DMS153 treated with DMSO at 0.1 percent for 48 hours (cell line): ENCODE measurements around the gene KCNQ5.

Experiments used
- DNase-seq: peaks from one replicate; lab custom pipeline; 2025; ENCODE audit not compliant: unreplicated experiment; lab: John Stamatoyannopoulos, UW

The KCNQ5 gene

DNA sequence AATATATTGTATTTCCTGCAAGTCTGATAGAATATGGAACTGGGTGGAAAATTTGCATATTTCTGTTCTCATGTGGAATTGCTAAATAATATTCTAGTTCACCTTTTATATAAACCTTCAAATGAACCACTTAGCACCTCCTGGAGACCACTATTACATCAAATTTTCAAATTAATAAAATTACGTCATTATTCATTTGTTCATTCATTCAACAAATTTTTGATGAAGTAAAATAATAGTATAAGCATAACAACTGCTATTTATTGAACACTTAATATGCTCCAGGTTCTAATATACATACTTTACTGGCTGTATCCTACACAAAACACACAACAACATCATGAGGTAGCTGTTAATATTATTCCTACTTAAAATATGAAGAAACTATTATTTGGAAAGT, 215.1 kb downstream of the KCNQ5 start:
- DNase-seq, result no peak

DNA sequence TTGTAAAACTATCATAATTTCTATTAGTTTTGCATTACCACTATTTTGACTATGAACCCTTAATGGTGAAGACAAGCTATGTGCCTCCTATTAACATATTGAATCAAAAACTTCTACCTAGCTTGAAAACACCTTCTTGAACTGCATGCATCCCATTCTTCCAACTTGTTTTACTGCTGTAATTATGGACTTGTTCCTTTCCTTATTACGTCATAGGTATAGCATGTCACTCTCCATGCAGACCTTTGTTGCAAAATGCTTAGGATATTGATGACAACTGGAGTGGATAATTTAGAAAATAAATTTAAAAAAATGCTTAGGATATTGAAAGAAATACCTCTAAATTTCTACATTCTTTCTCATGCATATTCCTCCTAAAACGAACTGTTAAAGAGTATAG, 219.3 kb downstream of the KCNQ5 start:
- no peak for DNase-seq

DNA sequence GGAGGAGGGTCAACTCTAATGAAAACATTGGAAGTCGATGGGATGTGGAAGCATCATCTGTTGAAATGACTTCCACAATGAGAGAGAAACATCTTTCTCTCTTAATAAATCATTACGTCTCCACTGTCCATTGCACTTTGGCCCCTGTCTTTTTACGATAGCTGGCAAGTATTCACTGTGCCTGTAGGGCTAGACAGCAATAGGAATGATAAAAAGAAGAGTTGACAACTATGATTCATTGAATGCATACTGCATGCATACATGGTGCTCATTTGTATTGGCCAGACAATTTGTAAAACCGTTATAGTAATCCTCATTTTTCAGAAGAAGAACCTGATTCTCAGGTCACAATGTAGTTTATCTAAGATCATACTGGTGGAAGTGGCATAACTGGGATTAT, 220.3 kb downstream of the KCNQ5 start:
- DNase-seq, result no peak

DNA sequence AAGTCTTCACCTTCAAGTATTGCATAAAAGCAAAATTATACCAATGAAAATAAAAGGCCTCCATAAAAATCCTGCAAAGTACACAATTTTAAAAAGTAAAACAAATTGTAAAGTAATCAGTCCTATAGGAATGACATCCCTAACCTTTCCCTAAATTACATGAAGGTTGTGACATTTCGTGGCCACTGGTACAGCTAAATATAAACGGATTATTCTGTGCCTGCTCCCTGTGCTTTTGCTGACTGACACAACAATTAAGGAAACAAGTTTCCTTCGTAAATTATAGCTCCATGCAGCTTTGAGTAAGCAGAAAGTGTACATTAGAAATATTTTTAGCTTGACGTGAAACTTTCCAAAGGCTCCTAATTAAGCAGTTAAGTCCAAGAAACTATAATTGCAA, 222.8 kb downstream of the KCNQ5 start:
- no peak for DNase-seq

DNA sequence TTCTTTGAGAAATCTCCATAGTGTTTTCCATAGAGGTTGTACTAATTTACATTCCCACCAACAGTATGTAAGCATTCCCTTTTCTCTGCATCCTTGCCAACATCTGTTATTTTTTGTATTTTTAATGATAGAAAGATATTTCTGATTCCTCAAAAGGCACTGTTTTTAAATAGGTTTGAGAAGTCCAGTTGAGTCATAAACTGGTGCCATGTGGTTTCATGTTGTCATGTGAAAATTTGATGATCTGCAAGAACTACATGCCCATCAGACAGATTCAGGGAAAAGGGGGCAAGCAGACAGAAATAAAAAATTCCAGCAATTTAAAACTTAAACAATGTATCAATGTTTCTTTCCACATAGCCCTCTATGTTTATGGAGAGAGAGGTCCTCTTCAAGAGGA, 227.5 kb downstream of the KCNQ5 start:
- no peak for DNase-seq

DNA sequence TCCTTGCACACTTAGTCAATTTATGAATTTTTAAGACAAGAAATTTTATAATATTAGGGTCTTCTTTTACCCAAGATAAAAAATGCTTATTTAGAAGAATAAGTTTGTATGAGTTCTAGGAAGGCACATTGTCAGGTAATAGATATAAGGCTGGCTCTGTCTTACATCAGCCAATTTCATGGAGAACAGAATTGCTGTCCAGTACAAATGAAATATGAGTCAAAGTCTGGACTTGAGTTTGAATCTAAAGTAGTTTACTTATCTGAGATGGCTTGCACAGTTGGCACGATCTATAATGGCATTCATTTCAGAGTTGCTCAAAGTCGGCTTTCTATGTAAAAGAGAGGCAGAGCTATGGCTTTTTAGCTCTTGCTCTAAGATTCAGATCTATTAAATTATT, 228.2 kb downstream of the KCNQ5 start:
- DNase-seq, result no peak

DNA sequence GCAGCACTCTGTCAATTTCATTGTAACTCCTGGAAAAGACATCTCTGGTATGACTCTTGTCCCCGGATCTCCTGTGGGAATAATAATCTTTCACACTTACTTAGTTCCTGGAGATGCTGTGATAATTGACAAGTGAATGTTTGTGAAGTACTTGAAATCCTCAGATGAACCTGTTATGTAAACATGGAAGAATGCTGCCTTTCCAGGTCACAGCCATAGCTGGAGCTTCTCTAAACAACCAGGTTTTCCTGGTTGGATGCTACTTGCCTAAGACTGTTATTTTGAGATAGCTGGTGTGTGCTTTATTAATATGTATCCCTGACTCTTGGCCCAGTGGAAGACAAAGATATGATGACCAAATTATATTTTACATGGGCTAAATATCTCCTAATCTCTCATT, 228.6 kb downstream of the KCNQ5 start:
- DNase-seq, result no peak

DNA sequence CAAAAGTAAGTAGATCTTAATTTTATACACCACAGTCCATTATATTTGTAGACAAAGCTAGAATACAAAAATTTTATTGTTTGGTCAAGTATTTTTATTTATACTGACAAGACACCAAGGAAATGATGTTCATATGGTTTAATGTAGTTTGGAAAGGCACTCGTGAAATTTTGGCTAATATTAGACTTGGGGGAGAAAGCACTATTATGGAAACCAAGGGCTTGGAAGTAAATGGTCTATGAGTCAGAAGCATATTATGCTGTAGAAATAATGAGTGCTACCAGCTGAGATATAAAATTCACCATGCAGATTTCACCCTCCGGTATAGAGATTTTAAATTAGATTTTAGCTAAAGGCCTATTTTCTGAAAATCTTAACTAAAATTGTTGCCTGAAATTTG, 233.6 kb downstream of the KCNQ5 start:
- DNase-seq, result no peak

DNA sequence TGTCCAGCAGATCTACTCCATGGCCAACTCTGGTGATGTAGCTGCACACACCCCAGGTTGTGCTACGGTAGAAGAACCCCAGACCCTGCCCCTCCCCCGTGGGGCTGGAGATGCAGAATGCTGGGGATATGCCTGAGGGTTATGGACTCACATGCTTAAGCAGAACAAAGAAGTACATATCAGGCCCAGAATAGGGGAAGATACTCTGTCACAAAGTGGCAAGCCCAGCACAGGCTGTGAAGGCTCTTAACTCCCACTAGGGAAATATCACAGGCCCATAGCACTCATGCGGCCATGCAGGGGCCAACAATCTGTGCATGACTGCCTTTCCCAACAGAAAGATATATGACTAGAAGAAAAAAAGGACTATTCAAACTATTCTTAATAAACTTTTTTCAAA, 234.9 kb downstream of the KCNQ5 start:
- no peak for DNase-seq

DNA sequence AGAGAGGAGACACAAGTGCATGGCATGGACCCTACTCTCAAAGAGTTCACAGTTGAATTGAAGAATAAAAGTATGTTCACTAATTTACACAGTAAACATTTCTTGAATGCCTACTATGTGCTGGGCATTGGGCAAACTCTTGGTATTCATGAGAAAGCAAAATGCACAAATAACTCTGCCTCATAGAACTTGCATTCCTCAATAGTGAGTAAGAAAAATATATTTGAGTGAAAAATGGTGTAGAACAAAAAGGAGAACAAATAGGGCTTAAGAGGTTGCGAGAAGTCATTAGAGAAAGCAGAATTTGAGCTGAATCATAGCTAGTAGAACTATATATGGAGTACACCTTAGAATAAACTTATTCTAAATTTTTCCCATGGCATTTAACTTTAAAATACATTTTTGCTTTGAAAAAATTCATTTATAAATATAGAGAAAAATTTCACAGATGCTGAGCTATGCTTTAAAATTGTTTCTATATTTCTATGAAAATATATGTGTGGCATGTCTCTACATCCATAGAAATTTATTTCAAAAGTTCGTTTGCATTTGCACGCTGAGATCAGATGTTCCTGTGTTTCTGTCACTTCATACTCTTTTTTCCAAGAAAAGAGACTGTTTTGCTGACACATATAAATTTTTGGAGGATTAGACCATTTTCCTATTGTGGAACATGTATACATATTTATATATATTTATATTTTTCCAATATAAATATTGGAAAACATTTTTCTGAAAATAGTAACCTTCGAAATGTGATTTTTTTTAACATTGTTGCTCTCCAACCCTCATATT, 236.1 kb downstream of the KCNQ5 start:
- DNase-seq, result no peak

DNA sequence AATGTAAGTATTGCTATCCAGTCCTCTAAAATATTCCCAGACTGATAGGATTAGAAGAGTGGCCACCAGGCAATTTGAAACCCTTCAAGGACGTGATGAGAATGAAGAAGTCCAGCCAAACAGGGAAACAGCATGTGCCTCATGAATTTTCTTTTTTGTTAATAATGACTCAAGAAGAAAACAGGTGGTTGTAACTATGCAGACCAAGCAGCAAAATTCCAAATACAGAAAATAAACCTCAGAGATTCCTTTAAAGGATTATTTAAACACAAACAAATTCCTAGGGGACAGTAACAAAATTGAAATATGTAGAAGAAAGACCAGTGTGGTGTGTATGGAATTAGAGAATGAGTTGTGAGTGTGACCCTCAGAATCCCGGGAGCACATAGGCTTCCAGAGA, 239.2 kb downstream of the KCNQ5 start:
- DNase-seq, result no peak

DNA sequence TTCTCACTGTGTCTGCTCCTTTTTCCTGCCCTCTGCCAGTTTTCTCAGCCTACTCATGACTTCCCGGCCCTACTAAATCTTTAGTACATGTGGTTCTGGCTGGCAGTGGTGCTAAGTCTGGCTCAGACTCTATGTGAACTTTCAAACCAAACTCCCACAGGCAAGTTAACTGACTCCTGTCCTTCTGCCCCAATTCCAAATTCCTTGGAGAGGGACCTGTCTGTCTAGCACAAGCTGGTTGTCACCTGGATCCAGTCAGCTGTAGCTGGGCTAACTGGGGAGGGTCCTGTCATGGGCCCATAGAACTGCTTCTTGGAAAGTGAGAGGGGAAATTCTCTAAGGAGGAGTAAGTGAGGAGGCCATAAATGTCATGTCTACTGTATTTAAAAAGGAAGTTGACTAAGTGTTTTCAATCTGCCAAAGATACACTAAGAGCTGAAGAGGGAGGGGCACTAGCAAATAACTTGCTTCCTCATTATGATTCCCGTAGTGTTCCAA, 240.1 kb downstream of the KCNQ5 start:
- DNase-seq, result no peak

DNA sequence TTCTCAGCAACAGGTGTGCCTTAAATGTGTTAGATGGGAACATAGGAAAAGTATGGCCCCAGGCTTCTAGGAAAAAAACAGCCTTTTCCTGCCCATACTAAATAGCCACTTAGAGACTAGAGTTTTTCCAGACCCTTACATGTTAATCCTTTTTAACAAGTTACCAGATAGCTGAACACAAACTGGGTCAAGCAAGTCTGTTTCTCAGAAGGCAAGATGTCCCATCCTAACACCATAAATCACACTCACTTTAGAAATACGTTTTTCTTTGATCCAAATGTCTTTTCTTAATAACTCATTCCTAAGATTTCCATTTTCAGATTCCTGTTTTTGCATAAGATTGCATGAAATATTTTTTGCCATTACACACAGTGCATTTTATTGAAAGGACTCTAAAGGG, 241.3 kb downstream of the KCNQ5 start:
- DNase-seq, result no peak

DNA sequence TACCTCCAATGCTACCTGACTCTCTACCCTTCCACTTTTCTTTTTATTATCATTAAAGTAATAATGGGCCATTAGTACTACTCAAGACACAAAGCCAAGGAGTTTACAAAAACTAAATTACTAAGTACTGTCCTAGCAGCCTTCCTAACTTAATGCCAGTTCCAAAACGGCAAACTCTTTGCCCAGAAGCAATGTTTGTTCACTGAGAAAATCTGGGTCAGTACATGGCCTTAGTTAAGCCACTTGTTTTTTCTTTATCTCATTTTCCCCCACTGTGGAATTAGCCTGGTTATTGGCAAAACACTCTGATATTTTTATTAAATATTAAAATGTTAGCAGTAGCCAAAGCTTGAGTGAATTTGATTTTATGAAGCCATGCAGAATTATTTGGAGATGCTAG, 242.4 kb downstream of the KCNQ5 start:
- no peak for DNase-seq

DNA sequence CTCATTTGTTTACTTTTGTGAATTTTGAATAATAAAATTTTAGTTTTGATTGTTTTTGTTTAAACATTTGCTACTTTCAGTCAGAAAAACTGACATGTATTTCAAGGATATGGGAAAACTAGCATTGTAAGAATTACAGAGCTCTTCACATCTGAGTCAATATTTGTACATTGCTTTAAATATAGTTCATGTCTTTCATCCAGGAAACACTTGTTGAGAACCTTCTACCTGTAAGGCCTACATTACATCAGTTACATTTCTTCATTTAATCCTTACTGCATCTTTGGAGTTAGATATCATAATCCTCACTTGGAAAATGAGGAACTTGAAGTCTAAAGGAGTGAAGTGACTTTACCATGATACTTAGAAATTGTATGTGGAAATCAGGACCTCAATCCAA, 242.9 kb downstream of the KCNQ5 start:
- no peak for DNase-seq

DNA sequence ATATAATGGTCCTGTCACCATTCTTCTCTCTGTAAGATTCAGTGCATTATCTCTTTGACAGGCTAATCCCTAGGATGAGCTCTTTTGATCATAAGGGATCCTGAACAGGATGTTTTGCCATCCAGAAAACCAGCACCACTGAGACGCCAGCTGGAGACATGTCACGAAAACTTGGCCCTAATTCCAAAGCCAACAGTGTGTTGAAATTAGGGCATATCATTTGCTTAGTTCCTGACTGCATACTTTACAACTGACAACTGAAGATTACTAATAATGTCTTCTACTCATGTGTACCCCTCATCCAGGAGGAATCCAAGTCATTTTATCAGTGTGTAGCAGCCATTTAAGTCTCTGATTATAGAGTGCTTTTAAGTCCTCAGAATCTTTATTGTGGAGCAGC, 243.6 kb downstream of the KCNQ5 start:
- no peak for DNase-seq

DNA sequence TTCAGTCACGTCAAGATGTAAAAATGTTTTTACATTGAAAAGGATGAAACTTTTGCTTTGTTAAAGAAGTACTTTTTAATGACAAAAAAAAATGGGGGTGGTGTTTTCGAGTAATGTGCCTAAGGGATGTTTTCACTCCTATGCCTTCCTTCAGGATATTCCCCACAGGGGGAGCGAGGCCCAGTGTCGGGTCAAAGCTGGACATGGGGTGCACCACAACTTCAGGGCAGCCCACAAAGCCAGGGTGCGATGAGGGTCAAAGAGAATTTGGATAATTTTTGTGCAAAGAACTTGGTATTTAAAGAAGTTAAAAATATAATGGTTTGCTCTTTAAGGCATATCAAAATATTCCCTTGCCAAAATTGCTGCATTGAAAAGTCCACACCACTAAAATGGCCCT, 247.8 kb downstream of the KCNQ5 start:
- DNase-seq, result no peak

DNA sequence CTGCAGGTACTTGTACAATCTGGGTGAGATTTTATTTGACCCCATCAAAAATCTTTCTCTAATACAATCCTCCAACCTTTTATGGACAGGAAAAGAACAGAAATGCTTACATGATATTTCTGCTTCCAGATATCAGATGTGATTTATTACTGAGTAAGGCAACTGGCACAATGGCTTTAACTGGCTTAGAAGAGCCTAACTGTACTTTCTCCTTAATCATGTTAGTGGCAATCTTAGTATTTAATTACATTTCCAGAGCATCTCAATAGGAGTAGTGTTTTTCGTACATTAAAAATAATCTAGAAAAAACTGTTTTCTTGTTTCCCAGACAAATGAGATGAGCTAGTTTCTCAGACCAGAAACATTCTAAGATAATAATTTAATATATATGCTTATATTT, 251.6 kb downstream of the KCNQ5 start:
- no peak for DNase-seq

DNA sequence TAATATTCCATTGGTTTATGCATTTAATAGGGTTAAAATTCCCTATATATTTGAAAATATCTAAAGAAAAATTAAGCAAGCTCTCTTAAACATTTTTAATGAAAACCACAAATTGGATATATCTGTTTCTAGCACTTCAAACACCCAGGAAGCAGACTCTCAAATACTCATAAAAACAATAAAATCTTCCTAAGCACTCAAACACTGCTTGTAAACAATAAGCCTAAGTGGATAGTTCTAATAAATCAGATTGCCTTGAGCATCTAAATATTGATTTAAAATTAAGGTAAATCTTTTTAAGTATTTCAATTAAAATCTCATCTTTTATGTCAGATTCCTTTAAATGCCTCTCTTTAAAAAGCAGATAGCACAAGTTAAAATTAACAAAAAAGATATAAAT, 254.4 kb downstream of the KCNQ5 start:
- DNase-seq, result no peak

DNA sequence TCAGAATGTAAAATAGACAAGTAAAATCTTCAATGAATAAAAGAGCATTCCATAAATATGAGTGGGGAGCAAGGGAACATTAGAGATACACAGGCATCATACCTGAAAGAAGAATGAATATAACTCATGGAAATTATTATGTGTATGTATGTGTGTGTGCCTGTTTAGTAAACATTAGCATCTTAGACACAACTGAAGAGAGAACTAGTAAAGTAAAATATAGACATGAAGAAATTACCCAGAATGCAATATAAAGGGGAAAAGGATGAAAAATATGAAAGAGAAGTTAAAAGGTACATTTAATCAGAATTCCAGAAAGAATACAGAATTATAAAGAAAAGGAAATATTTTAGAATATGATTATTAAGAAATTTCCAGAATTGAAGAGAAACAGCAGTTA, 264.3 kb downstream of the KCNQ5 start:
- no peak for DNase-seq

DNA sequence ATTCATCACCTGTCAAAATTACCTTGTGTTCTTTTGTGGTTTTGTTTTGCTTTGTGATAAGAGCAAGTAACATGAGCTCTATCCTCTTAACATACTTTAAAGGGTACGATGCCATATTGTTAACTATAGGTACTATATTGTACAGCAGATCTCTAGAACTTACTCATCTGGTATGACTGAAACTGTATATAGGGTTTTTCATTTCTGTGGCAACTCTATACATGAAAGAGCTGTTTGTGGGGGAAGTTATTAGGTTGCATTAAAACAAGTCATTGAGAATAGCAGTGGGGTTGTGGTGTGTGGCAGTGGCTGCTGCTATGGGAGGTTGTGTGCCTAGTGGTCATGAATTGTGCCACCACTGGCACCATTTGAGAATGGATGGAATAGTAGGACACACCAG, 268.4 kb downstream of the KCNQ5 start:
- no peak for DNase-seq

DNA sequence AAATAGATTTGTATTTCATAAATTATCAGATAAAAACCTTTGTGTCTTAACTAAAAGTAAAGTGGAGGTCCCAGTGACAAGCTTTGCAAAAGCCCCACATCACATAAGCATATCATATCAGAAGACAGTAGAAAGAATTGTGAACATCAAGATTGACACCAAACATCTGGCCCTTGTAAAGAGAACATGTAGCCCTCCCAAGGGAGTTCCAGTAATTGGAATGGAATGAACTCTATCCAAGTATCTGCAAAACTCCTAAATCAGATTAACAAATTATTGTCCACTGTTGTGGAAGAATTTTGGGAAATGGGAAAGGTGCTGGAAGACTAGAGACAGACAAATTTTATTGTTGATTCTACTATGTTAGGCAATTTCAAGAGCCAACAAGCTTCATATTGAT, 268.8 kb downstream of the KCNQ5 start:
- no peak for DNase-seq

DNA sequence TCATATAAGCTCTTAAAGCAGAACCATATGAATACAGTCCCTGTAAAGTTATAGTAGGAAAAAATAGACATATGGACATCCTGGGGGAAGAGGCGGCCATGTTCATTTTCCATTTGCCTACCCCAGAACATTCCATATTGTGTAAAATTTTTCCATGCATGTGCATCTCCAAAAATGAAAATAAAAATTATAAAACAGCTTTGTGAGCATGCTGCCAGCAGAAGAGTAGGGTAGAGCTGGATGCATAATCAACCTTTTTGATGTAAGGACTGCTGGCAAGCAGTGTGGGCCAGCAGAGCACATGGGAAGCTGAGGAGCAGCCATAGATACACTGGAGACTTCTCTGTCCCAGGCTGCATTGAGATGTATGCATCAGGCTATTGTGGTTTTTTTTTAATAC, 271.0 kb downstream of the KCNQ5 start:
- DNase-seq, result no peak
